GM19238 (cell line): ENCODE data around the gene DACH1.

Experiments used
- DNase-seq: peaks from one replicate; pipeline ENCODE4 v3.0.0; 2011; ENCODE audit warnings: low spot score; ENCODE audit not compliant: insufficient read length

Gene DACH1

GRCh38 chr13:71591374-71591773, 275.6 kb downstream of the DACH1 start:
- DNase-seq, result no peak

DNA sequence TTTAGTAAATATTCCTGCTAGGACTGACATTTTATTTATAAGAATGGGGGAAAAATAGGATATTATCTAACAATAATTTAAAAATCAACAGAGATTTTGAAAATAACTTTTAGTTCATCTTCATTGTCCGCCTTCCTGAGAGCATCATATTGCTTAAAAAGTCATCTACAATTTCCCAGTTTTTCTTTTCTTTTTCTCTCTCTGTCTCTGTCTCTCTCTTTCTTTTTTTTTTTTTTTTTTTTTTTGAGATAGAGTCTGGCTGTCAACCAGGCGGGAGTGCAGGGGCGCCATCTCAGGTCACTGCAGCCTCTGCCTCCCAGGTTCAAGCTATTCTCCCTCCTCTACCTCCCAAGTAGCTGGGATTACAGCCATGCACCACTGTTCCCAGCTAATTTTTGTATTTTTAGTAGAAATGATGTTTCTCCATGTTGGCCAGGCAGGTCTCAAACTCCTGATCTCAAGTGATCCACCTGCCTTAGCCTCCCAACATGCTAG, 276.3 kb downstream of the DACH1 start:
- DNase-seq, result no peak

DNA sequence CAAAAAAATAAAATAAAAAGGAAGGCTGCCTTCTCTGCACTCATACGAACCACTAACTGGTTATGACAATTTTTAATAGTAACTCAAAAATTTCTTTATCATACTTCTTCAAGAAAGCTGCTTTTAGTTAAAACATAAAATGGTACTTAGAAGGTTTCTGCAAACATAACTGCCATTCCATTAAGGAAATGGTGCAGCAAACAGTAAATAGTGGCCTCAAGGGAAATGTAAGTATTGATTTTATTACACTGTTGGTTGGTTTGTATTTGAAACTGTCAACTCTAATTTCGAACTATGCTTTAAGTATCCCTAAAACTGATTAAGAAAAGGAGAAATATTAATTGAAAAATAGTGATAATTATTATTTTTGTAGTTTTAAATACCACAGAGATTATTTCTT, 278.0 kb downstream of the DACH1 start:
- DNase-seq, result no peak

- DNase-seq, result no peak
Observed at GRCh38 chr13:71587817-71588216, 279.2 kb downstream of the DACH1 start.

- no peak for DNase-seq
Observed at GRCh38 chr13:71587193-71587592, 279.8 kb downstream of the DACH1 start.

GRCh38 chr13:71583581-71583980, 283.4 kb downstream of the DACH1 start:
- DNase-seq, result no peak

GRCh38 chr13:71580614-71581013, 286.4 kb downstream of the DACH1 start:
- DNase-seq, result no peak

- DNase-seq, result no peak
Observed at GRCh38 chr13:71578048-71578447, 289.0 kb downstream of the DACH1 start.

- DNase-seq, result no peak
Observed at GRCh38 chr13:71577127-71577526, 289.9 kb downstream of the DACH1 start.

- DNase-seq, result no peak
Observed at GRCh38 chr13:71576571-71576970, 290.4 kb downstream of the DACH1 start.

DNA sequence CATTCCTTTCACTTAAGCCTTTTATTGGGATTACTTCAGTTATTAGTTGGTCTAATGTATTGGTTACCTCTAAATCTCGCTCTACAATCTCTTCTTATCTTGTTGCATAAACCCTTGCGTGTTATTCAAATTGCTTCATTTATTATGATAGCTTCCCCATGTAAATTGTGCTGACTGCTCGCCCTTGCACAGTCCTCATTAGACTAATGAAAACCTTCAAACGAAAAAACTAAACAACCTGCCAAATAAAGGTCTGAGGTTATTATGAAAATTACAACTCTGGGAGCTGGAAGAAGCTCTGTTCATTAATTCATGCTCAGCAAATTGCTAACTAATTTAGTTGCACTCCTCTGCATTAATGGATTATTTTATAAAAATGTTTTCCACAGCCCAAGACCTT, 320.1 kb downstream of the DACH1 start:
- DNase-seq, result no peak

DNA sequence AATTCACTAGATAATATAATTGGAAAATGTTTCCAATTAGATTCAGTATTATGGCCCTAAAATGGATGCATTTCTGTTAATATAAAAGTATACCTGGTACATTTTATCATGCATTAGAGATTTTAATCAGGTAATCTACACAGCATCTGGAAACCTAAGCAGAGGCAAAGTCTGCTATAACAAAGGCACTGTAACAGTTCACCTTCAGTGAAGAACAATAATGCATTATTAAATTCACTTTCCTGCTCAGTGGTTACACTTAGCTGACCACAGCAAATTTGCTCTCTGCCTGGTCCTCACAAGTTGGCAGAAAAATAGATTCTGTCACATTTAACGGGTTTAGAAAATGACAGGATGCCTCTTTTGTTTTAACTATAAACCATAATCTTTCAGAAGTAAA, 326.9 kb downstream of the DACH1 start:
- DNase-seq, result no peak

DNA sequence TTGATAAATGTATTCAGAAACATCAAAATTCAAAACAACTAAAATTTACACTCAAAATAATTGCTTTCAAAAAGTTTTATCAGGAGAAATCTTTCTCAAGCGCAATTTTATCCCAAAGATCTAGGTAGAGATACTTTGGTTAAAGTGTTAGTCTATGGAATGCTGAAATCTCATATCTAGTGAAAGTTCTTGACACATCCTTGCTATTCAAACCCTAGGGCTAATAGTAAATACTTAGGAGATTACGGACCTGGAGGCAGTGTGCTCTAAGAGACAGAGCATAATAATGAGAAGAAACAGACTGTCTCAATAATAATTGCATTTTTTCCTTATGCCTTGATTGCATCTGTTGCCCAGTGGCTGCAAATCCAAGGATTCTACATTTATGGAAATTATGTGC, 330.8 kb downstream of the DACH1 start:
- no peak for DNase-seq

GRCh38 chr13:71524613-71525304, 342.2 kb downstream of the DACH1 start:
- DNase-seq, result no peak

DNA sequence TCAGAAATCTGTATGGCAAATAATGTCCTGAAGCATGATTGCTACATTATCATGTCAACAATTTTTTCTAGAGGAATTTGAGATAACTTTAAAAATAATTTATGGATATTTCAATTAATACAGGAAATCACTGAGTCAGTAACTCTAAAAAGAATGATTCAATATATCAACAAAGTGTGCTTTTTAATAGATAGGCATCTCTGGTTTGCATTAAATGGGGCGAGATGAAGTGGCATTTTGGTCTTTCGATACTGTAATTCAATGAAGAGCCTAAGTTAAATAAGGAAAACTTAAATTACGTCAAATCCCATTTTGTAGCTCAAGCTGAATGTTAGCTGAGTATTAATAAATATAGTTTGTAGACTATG, 342.8 kb downstream of the DACH1 start:
- DNase-seq, result no peak

DNA sequence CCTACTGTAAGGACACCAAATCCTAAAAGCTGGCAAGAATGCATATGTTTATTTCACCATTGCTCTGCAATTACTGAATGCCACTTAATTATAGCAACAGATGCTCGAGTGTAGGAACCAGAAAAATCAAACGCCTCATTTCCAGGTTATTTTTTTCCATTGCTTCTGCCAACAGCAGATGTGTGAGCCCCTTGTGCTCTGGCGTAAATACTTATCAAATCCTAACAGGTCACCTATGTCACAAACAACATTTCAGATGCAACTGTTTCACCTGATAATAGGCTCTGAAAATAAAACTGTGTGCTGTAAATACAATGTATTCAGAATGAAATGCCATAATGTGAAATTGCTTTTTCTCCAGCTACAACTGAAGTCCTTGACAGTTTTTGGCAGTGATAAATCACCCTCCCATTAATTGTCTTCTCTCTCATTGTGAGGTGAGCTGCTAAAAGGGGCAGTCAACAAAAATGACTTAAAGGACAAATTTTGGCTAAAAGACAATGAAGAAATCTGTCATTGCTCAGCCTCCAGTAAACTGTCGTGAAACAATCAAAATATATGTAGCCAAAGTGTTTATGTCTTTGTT, 344.0 kb downstream of the DACH1 start:
- no peak for DNase-seq

GRCh38 chr13:71517004-71517403, 350.0 kb downstream of the DACH1 start:
- no peak for DNase-seq

DNA sequence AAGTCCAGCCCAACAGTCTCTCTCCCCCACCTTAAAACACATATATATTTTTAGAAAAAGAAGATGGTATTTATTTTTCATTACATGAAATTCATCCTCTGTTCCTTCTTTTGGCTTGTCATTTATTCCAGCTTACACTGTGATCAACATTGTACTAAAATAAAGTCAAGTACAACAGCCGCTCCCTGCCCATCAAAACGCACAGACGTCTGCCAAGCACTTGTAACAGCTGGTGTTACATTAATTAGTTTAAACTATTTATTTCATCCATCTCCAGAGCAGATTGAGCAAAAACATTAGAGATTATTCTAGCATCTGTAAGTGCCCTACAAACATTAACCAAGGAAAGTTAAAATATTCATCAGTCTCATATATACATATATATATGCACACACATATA, 350.5 kb downstream of the DACH1 start:
- DNase-seq, result no peak

DNA sequence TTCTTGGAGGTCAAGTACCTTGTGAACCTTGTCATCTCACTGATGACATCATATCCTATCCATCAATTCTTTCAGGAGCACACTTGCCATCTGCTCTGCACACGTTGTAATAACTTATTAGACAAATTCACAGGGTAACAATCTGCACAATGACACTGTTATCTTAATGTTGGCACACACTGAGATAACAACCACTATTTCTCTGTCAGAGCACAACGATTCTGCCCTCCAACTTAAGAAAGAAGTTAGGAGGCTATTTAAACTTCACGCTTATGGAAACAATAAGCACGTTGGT, 351.3 kb downstream of the DACH1 start:
- no peak for DNase-seq

DNA sequence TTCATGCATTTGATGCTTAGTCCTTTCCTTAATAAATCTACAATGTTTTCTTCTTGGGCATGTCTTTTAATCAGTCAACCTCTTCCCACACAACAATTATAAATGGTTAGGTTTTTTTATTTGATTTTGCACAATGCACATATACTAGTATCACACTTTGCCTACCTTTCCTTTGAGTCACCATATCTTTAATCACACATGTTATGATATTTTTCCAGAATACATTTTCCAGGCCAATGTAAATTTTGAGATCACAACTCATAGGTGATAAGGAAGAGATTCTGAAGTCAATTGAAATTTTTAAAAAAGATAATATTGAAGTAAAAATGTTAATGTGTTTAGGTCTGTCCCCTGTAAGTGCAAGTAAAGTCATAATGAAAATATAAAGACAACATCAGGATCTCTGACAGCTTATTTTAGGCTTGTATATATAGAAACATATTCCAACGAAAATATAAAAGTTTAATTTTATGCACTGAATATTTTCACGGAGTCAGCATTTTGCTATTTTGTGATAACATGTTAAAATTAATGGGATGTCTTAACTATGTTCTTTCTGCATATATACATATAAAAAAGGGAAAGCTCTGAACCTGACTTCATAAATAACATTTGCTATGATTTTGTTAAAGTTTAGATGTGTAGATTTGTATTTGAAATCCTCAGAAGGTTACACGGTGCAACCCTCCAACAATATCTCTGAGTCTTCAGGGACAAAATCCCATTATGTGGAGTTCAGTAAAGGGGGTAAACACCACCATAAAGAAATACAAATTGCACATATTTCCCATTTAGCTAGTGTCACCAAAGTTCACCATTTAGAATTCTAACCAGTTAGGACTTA, 351.9 kb downstream of the DACH1 start:
- DNase-seq, result no peak

GRCh38 chr13:71513411-71514033, 353.5 kb downstream of the DACH1 start:
- no peak for DNase-seq

GRCh38 chr13:71503781-71504180, 363.2 kb downstream of the DACH1 start:
- DNase-seq, result no peak
